GM19043 (cell line): ENCODE data around the gene CTH.
"Not testable (repeated sequence)": the region's sequence is repeated elsewhere in the genome, so short reads cannot be mapped to it uniquely, and the experiment has no call there.

Experiments
- ATAC-seq: cut with Tn5 transposase; IDR thresholded peaks from one replicate; pipeline ENCODE4 v1.9.1; 2021; ENCODE audit warnings: low read depth; ENCODE audit not compliant: unreplicated experiment

Gene CTH

DNA sequence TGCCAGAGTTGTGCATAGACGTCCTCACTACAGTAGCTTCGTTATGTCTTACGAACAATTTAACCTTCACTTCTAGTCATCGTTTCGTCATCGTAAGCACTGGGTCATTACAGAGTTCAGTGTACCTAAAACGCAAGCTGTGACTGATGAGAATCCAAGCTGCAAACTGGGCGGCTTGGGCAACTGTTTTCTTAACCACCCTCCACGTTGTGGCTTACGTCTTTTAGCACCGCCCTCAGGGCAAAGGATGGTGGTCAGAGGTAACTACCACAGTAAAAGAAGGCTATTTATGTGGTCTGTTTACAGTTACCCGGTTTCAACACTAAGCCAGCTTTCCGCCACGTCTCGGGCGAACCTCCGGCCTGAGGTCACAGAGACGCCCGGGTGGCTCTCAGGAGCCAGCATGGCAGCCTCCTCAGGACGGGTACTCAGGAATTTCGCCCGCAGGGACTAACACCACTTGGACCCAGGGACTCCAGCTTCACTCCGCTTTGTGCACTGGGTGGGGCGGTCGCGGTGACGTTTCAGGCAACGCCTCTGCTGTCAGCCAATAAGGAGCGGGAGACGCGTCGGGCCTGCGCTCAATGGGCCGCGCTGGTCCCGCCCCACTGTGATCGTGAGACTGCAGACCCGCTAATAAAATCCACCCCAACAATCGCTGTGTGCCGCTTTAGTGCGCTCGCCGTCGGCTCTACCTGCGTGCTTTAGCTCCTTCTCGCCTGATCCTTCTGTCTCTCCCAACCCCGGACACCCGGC is at the start of gene CTH:
Gene CTH, plus strand, starts transcription at position 665 of the 756 bp plus-strand sequence. CDS start 148 bp downstream, outside the sequence.
- ATAC-seq: peak; percentile 94

DNA sequence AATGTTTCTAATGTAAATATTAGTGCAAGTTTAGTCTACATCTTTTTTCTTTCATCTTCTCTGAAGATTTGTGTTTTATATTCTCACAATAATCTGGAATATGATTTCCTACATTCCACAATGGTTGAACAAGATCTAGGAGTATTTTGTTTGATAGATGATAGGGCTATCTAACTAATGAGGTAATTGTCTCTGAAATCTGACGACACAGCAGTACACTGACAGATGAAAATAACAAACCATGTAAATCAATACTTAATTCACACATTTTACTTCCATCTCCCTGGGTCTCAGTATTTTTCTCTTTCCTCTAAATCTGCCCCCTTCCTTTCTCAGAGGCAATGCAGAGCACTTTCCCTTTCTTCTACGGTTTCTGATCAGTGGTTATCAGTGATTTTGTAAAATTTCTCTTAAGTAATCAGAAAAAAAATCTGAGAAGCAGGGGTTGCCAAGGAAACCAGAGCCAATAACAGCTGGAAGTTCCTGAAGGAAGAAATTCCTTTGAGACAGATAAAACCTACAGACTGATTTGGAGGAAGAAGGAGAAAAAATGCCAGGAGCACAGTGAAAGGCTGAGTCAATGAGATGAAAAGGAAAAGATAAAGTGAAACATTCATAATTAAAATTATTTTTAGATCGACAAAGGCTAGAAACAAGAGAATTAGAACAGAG is 49.2 kb upstream of the CTH start:
- no peak for ATAC-seq

DNA sequence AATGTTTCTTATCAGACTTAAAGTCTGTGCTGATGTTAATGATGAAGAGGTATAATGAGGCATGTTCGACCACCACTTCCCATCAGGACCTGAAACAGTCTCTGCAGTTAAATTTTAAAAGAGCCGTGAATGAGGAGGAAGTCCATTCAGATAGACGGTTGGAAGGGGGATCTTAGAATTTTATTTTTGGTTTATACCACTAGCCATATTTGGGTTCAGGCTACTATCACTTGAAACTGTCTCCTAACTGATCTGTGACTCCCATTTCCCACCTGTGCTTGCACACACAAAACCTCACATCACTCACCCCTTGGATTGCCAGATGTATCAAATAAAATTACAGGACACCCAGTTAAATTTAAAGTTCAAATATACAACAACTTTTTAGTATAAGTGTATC is 46.6 kb upstream of the CTH start:
- no peak for ATAC-seq

DNA sequence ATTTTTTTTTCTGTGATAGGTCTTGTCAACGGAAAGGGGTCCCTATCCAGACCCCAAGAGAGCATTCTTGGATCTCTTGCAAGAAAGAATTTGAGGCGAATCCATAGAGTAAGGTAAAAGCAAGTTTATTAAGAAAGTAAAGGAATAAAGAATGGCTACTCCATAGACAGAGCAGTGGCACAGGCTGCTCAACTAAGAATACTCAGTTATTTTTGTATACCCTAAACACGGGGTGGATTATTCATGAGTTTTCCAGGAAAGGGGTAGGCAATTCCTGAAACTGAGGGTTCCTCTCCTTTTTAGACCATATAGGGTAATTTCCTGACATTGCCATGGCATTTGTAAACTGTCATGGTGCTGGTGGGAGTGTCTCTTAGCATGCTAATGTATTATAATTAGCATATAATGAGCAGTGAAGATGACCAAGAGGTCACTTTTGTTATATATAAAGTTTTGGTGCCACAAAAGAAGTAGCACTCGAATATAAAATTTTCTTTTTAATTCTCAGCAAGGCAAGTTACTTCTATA is 44.6 kb upstream of the CTH start:
- ATAC-seq: not testable (repeated sequence)

DNA sequence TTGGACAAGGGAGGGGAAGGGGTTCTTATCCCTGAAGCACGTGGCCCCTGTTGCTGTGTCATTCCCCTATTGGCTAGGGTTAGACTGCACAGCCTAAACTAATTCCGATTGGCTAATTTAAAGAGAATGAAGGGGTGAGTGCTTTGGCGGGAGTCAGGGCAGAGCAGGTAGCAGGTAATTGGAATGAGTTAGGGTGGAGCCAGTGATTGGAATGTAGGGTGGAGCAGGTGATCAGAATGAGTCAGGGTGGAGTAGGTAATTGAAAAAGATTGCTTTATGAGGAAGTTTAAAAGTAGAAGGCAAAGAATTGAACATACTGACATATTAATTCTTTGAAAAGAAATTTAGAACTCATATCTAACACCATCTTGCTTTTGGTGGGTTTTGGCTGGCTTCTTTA is 44.1 kb upstream of the CTH start:
- not testable (repeated sequence) for ATAC-seq

DNA sequence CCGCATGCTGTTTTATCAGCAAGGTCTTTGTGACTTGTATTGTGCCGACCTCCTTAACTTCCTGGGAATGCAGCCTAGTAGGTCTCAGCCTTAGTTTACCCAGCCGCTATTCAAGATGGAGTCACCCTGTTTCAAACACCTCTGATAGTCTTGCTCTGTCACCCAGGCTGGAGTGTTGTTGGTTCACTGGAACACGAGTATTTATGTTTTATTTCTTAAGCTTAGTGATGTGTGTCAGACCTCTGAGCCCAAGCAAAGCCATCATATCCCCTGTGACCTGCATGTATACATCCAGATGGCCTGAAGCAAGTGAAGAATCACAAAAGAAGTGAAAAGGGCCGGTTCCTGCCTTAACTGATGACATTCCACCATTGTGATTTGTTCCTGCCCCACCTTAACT is 43.7 kb upstream of the CTH start:
- ATAC-seq: not testable (repeated sequence)

DNA sequence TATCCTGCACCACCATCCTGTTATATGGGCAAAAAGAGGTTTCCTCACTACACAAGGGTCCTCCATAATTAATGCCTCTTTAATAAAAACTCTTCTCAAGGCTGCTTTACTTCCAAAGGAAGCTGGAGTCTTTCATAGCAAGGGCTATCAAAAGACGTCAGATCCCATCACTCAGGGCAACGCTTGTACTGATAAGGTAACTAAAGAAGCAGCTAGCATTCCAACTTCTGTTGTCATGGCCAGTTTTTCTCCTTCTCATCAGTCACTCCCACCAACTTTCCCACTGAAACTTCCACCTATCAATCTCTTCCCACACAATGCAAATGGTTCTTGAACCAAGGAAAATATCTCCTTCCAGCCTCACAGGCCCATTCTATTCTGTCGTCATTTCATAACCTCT is 39.5 kb upstream of the CTH start:
- ATAC-seq: not testable (repeated sequence)

DNA sequence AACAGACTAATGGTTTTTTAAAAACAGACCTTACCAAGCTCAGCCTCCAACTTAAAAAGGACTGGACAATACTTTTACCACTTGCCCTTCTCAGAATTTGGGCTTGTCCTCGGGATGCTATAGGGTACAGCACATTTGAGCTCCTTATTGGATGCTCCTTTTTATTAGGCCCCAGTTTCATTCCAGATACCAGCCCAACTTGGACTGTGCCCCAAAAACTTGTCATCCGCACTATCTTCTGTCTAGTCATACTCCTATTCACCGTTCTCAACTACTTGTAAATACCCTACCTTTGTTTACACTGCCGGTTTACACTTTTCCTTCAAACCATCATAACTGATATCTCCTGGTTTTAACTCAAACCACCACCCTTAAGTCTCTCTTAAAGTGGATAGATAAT is 38.6 kb upstream of the CTH start:
- no peak for ATAC-seq

DNA sequence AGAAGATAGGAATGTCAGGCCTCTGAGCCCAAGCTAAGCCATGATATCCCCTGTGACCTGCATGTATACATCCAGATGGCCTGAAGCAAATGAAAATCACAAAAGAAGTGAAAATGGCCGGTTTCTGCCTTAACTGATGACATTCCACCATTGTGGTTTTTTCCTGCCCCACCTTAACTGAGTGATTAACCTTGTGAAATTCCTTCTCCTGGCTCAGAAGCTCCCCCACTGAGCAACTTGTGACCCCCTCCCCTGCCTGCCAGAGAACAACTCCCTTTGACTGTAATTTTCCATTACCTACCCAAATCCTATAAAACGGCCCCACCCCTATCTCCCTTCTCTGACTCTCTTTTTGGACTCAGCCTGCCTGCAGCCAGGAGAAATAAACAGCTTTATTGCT is 37.5 kb upstream of the CTH start:
- ATAC-seq: not testable (repeated sequence)

DNA sequence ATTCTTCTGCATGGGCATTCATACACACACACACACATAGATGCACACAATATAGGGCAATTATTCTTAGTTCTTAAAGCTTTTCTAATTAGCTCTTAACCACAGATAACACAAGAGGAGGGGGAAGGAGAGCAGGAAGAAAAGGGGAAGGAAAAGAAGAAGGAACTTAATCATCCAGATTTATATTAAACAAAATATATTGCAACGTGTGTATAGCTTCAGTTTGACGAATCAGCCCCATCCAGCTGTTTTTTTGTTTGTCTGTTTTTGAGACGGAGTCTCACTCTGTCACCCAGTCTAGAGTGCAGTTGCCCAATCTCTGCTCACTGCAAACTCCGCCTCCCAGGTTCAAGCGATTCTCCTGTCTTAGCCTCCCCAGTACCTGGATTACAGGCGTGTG is 34.9 kb upstream of the CTH start:
- no peak for ATAC-seq

DNA sequence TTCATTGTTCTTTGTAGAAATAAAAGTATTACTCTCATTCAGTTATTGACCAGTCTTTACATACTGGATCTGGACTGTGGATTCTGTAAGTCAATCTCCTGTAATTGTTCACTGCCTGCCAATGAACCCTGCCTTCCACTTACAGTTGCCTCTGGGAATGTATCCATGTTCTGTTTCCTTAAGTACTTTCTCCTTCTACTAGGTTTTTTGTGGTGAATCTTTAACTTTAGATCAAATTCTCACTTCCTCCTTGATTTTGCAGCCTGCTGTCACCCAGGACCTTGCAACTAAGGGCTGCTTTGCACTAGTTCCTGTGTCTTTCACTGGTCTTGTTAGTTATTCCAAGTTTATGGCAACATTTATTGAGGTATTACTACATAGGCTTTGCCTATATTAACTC is 28.4 kb upstream of the CTH start:
- ATAC-seq: peak; percentile 90

DNA sequence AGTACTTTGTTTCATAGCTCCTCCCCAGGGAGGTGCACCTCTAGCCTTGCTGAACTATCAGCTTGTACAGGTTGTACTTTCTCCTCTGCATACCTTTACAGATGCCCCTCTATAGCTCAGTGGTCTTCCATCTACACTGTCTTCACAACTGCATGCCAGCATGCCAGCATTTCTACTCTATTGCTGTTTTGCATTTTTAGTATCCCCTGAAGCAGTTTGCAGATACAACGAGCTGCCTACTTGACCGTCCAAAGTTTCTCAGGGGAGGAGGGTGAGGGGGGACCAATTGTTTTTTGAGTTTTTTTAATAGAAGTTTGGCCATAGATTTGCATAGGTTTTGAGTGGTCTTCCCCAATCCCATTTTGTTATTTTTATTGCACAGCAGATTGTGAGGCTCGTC is 27.6 kb upstream of the CTH start:
- ATAC-seq: peak; percentile 3

DNA sequence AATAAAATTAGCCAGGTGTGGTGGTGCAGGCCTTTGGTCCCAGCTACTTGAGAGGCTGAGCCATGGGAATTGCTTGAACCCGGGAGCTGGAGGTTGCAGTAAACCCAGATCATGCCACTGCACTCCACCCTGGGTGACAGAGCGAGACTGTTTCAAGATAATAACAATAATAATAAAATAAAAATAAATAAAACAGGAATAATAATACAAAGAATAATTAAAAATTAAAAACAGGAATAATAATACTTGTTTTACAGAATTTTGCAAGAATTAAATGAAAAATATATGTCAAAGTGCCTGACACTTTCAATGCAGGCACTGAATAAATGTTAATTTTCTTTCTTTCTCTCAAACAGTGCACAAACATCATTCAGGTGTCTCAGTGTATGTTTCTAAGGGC is 26.5 kb upstream of the CTH start:
- ATAC-seq: no peak

DNA sequence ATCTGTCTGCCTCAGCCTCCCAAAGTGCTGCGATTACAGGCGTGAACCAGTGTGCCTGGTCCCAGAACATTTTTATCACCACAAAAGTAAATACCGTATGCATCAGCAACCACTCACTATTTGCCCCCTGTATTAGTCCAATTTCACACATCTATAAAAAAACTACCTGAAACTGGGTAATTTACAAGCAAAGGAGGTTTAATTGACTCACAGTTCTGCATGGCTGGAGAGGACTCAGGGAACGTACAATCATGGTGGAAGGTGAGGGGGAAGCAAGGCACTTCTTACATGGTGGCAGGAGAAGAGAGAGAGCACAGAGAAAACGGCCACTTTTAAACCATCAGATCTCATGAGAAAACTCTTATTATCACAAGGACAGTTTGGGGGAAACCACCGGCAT is 25.6 kb upstream of the CTH start:
- no peak for ATAC-seq

DNA sequence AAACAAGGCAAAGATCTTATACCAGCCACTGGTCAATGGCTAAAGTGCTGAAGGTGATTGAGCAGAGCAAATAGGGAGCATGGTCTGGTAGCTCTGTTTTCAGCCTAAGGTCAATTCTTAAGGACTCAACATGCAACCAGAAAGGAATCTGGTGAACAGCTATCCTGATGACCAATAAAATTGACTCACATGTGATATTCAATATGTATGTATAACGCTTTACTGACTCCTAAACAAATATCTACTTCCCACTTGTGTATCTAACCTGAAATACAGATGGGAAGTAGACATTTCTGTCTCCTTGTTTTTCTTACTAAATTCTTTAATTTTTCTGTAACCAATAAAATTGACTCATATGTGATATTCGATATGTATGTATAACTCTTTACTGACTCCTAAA is 24.9 kb upstream of the CTH start:
- no peak for ATAC-seq

DNA sequence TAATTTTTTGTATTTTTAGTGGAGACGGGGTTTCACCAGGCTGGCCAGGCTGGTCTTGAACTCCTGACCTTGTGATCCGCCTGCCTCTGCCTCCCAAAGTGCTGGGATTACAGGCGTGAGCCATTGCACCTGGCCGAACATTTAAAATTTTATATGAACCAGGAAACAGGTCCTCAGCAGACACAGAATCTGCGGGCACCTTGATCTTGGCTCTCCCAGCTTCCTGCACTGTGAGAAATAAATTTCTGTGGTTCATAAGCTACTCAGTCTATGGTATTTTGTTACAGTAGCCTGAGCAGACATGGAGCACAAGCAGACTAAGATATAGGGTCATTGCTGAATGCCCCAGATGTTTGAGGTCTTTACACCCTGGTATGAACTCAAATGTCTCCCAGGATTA is 23.6 kb upstream of the CTH start:
- ATAC-seq: no peak

DNA sequence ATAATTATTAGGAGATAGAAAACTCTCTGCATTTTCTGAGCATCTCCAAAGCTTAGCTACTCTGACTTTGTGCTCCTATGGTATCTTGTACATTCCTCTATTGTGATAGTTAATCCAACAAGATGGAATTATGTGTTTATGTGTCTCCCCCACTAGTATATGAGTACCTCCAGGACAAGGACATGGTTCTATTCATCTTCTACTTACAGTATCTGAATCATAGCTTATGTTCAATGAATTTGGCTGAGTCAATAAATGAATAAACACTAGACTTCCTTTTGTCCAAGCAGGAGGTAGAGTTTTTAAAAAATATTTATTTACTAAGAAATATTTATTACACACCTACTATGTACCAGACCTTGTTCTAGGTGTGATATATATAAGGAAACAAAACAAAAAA is 18.4 kb upstream of the CTH start:
- ATAC-seq: no peak

DNA sequence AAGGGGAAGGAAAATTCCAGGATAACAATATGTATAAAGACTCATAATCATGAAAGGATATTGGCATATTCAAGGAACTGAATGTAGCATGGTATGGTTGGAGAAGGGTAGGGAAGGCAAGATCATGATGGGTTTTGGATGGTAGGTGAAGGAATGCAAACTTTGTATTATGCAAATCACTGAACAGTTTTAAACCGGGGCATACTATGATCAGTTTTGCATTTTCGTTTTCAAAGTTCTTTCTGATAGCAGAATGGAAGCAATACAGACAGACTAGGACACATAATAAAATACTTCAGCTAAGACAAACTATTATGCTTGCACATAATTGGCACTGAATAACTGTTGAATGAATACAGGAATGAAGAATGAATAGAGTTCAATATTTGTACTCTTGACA is 14.5 kb upstream of the CTH start:
- ATAC-seq: no peak

DNA sequence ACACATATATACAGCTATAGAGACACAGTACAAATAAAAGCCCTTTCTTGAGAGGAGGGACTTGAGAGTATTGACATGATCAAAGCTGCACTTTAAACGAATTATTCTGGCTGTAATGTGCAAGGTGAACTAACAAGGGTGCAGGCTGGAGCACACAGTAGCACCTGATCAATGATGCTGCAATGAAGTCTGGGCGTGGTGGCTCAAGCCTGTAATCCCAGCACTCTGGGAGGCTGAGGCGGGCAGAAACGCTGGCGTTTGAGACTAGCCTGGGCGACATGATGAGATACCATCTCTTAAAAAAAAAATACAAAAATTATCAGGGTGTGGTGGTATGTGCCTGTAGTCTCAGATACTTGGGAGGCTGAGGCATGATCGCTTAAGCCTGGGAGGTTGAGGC is 14.1 kb upstream of the CTH start:
- ATAC-seq: no peak

DNA sequence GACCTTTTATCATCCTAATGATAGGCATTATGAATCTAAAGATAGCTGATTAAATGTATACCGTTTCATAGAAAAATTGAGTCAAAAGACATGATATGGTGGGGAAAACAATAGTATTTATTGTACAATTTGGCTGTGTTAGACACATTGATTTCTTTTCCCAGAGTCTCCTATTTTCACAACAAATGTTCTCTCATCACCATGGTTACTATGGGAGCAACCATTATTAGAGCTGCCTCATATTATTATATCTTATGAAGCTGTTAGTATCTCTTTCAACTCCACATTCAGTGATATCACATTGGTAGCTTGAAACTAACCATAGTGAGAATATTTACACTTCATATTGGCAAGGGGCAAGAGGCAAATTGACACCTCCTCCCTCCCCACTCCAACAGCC is 10.7 kb upstream of the CTH start:
- ATAC-seq: no peak

DNA sequence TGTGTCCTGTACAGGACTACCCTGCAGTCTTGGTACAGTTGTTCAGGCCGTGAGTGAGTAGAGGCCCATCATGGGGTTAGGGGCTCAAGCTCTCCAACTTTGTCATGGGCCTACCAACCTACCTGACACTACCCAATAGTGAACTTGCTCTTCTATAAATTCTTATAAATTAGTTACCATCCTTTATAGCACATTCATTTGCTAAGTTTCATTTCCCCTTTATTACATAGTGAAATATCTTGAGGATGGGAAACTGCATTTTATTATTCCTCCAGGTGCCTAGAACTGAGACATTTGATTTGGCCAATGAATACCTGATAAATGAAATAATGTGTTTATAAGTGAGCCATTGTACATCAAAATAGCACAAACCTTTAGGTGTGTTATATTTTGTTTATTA is 9.1 kb upstream of the CTH start:
- ATAC-seq: no peak

DNA sequence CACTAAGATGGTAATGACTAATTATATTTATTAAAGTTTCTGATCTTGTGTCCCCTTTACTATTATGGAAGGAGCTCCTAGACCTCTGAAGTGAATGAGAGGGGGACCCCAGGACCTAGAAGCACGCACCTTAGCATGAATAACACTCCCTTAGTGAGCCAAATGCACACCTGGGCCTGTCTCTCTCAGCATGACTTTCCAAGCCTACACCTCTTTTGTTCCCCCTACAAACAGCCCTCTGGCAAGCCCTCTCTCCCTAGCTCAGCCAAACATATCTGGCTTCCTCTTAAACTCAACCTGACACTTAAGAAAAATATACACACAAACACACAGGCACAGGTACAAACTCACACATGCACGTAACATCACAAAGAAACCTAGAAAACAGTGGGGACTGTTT is 7.3 kb upstream of the CTH start:
- ATAC-seq: no peak
